NB4 (cell line): ENCODE measurements around the gene PRSS38.

Source experiments
- CTCF ChIP-seq: IDR thresholded peaks from one replicate; pipeline ENCODE4 v1.5.1; 2012; ENCODE audit warnings: low read depth, low read length
- MAX ChIP-seq: IDR thresholded peaks from 2 replicates; pipeline ENCODE4 v1.6.1; 2011; ENCODE audit warnings: low read depth, low read length
- MYC ChIP-seq: IDR thresholded peaks from 2 replicates; pipeline ENCODE4 v1.6.1; 2011; ENCODE audit warnings: low read depth, low read length
- POLR2A ChIP-seq: IDR thresholded peaks from 2 replicates; pipeline ENCODE4 v1.6.1; 2011; ENCODE audit warnings: mild to moderate bottlenecking; ENCODE audit not compliant: insufficient read length; ENCODE audit errors: extremely low read depth

GRCh38 chr1:227778401-227778947, 37.0 kb upstream of the PRSS38 start:
- TF ChIP-seq CTCF (no peak), POLR2A (no peak), MYC (no peak), MAX (no peak)
